ENCODE data around the gene LIN37.

DNA sequence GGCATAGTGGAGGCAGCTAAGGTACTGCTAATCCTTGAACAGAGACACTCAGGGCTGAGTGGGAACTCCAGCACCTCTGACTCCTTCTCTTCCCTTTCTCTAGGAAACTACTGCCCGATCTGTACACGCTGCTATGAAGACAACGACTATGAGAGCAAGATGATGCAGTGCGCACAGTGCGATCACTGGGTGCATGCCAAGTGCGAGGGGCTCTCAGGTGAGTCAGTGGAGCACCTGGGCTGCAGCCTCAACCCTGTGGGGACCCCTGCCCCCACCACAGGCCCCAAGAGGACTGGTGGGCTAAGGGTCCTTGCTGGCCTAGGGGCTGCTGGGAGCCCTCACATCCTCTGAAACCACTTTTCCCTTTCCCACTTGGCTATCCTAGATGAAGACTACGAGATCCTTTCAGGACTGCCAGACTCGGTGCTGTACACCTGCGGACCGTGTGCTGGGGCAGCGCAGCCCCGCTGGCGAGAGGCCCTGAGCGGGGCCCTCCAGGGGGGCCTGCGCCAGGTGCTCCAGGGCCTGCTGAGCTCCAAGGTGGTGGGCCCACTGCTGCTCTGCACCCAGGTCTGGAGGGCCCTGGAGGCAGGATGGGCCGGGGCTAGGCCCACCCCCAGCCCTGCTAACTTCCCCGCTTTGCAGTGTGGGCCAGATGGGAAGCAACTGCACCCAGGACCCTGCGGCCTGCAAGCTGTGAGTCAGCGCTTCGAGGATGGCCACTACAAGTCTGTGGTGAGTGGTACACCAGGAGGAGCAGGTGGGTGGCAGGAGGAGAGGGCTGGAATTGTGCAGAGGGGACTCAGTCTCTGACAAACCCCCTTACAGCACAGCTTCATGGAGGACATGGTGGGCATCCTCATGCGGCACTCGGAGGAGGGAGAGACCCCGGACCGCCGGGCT is 21.1 kb upstream of the LIN37 start:
- TF ChIP-seq TAF1 (CRISPR knock-in tag; IDR thresholded peaks at IDR 0.05) (no peak), NR2C2 (CRISPR knock-in tag; IDR thresholded peaks at IDR 0.05; ENCODE audit: borderline replicate concordance) (no peak)
